A549 (cell line): ENCODE results near the gene SAT2. TPM values are rescaled to one million over a fixed set of nuclear protein-coding genes. Genes with fewer than 3 reads are reported as not detected.

Experiments used
- ATAC-seq, 2 experiments: fragments of 200-7000 bp in 1 of 2; fragments of >200 bp in 1 of 2; cut with Nextera tagmentation in 1 of 2; cut with Tn5 transposase in 1 of 2; 3 replicates each; pipeline versions ENCODE4 v1.8.0 to v1.9.1; 2018 to 2020; ENCODE audit warnings: mild to moderate bottlenecking in 1 of 2, moderate library complexity in 1 of 2
- CTCF ChIA-PET: fragments of 300-600 bp; sonication (Branson Sonifier 250); formaldehyde crosslinking; extraction: SDS; loops from one replicate; lab custom pipeline; 2021; ENCODE audit warnings: antibody characterized with exemption, inconsistent platforms; lab: Yijun Ruan, JAX
- POLR2A ChIA-PET: fragments of 350-600 bp; formaldehyde crosslinking; extraction: SDS; loops from one replicate; lab custom pipeline; 2021; ENCODE audit warnings: antibody characterized with exemption, inconsistent platforms; lab: Yijun Ruan, JAX
- DNase-seq, 2 experiments: peaks; one replicate each; pipeline versions ENCODE4 v3.0.0 to v3.0.0-alpha.2; 2011 to 2016; ENCODE audit warnings: low read depth in 1 of 2, low spot score in 1 of 2
- FAIRE-seq: peaks from 2 replicates; lab custom pipeline; 2011; peaks lifted over from hg19 to GRCh38; lab: Jason Lieb, UNC
- H3K27ac ChIP-seq, 2 experiments: fragments of >200 bp; sonication (Bioruptor Twin); formaldehyde crosslinking; 3 replicates each; pipeline ENCODE4 v1.5.1; 2016 to 2017
- H3K4me1 ChIP-seq: fragments of >200 bp; sonication (Bioruptor Twin); formaldehyde crosslinking; 3 replicates; pipeline ENCODE4 v1.6.1; 2016
- H3K4me2 ChIP-seq: fragments of >200 bp; sonication (Bioruptor Twin); formaldehyde crosslinking; 3 replicates; pipeline ENCODE4 v1.6.1; 2016
- H3K4me3 ChIP-seq: fragments of >200 bp; sonication (Bioruptor Twin); formaldehyde crosslinking; 3 replicates; pipeline ENCODE4 v1.5.1; 2016
- H3K9me3 ChIP-seq: fragments of >200 bp; sonication (Bioruptor Twin); formaldehyde crosslinking; 3 replicates; pipeline ENCODE4 v1.6.1; 2016
- ATOH8 ChIP-seq: fragments of 250-450 bp; sonication (Bioruptor Pico); IDR thresholded peaks from 2 replicates; pipeline ENCODE4 v1.5.0; 2020; ENCODE audit warnings: low read depth, mild to moderate bottlenecking, moderate library complexity
- CBX2 ChIP-seq: fragments of 200-600 bp; sonication (generic); IDR thresholded peaks from 2 replicates; pipeline ENCODE4 v1.6.1; 2016; ENCODE audit warnings: low read depth, mild to moderate bottlenecking, borderline replicate concordance
- CTCF ChIP-seq: fragments of >200 bp; sonication (Bioruptor Twin); formaldehyde crosslinking; IDR thresholded peaks from 3 replicates; pipeline ENCODE4 v1.5.1; 2016
- HDAC2 ChIP-seq: fragments of 200-600 bp; sonication (generic); IDR thresholded peaks from 2 replicates; pipeline ENCODE4 v1.6.1; 2016
- HES2 ChIP-seq: fragments of >200 bp; sonication (Bioruptor Twin); formaldehyde crosslinking; IDR thresholded peaks from 2 replicates; pipeline ENCODE4 v1.6.1; 2016
- HEYL ChIP-seq: fragments of 250-450 bp; sonication (Bioruptor Pico); IDR thresholded peaks from 2 replicates; pipeline ENCODE4 v1.8.0; 2021; ENCODE audit warnings: mild to moderate bottlenecking, moderate library complexity
- HOXA7 ChIP-seq: fragments of 250-450 bp; sonication (Bioruptor Pico); IDR thresholded peaks from 2 replicates; pipeline ENCODE4 v1.5.0; 2020; ENCODE audit warnings: mild to moderate bottlenecking, moderate library complexity
- JUN ChIP-seq, 2 experiments: fragments of >200 bp; sonication (Bioruptor Twin); formaldehyde crosslinking; IDR thresholded peaks; 2 replicates in 1 of 2; 3 replicates in 1 of 2; pipeline ENCODE4 v1.6.1; 2016 to 2017
- JUNB ChIP-seq: fragments of >200 bp; sonication (Bioruptor Twin); formaldehyde crosslinking; IDR thresholded peaks from 2 replicates; pipeline ENCODE4 v1.6.1; 2016
- NPAS2 ChIP-seq: fragments of 250-450 bp; sonication (Bioruptor Pico); IDR thresholded peaks from 2 replicates; pipeline ENCODE4 v1.8.0; 2022; ENCODE audit warnings: mild to moderate bottlenecking, moderate library complexity, borderline replicate concordance
- NR3C1 ChIP-seq: fragments of >200 bp; sonication (Bioruptor Twin); formaldehyde crosslinking; IDR thresholded peaks from 3 replicates; pipeline ENCODE4 v1.6.1; 2017
- PBX3 ChIP-seq: IDR thresholded peaks from 2 replicates; pipeline ENCODE4 v1.6.1; 2012
- POLR2A ChIP-seq: IDR thresholded peaks from 2 replicates; pipeline ENCODE4 v1.6.1; 2012; ENCODE audit warnings: mild to moderate bottlenecking, low read length
- RAD21 ChIP-seq, 2 experiments: fragments of >200 bp in 1 of 2; sonication (Bioruptor Twin) in 1 of 2; formaldehyde crosslinking in 1 of 2; IDR thresholded peaks in 1 of 2; conservative IDR thresholded peaks in 1 of 2; 2 replicates in 1 of 2; 3 replicates in 1 of 2; pipeline ENCODE4 v1.6.1; 2012 to 2018; ENCODE audit warnings: inconsistent platforms in 1 of 2
- RCOR1 ChIP-seq: fragments of 150-350 bp; IDR thresholded peaks from 2 replicates; pipeline ENCODE4 v1.6.1; 2014; ENCODE audit warnings: antibody characterized with exemption, low read length, low read depth
- RNF2 ChIP-seq: fragments of 200-600 bp; sonication (generic); IDR thresholded peaks from 2 replicates; pipeline ENCODE4 v1.6.1; 2016; ENCODE audit warnings: low read depth, mild to moderate bottlenecking, antibody characterized with exemption, moderate library complexity, borderline replicate concordance
- SMC3 ChIP-seq: fragments of >200 bp; sonication (Bioruptor Twin); formaldehyde crosslinking; IDR thresholded peaks from 3 replicates; pipeline ENCODE4 v1.6.1; 2018; ENCODE audit warnings: inconsistent platforms
- SREBF2 ChIP-seq: fragments of 450-650 bp; IDR thresholded peaks from 2 replicates; pipeline ENCODE4 v1.6.1; 2014; ENCODE audit warnings: mild to moderate bottlenecking, moderate library complexity
- ZFP36 ChIP-seq: fragments of 450-650 bp; IDR thresholded peaks from 2 replicates; pipeline ENCODE4 v1.6.1; 2014; ENCODE audit warnings: borderline replicate concordance; ENCODE audit not compliant: partially characterized antibody
- ZSCAN20 ChIP-seq: fragments of 250-450 bp; sonication (Bioruptor Pico); IDR thresholded peaks from 2 replicates; pipeline ENCODE4 v1.8.0; 2022; ENCODE audit warnings: mild to moderate bottlenecking, moderate library complexity
- WGBS: methylation state at CpG from one replicate; pipeline ENCODE4 v1.1.6; 2017; ENCODE audit errors: missing lambda C conversion rate; 5-methylcytosine and 5-hydroxymethylcytosine counted together
- polyA plus RNA-seq, 4 experiments: library from polyadenylated mRNA; depleted of rRNA in 3 of 4; stranded (reverse); fragments of >200 nt; fragmentation: RNase III in 1 of 4; extraction: RNeasy Plus Mini Kit Qiagen cat#74134 plus additional on column Dnase treatment in 1 of 4; gene quantifications; 2 replicates in 3 of 4; 3 replicates in 1 of 4; pipeline ENCODE4 v1.2.3, GENCODE V29; 2011 to 2017

Gene SAT2
- polyA plus RNA-seq, 2 of the 4 experiments (the other 2 are of a cell fraction): 38.1 to 76.3 TPM

GRCh38 chr17:7674934-7675333 is 47.3 kb upstream of the SAT2 start:
- POLR2A ChIA-PET: interaction anchor here (0.6 to 7.5 kb wide), 2 partner anchors 11 to 457 kb away, joined by 3 to 40 read pairs; partner anchors contain the start of gene TP53
- WGBS: 92% methylated on average over 14 of the region's 14 CpGs

GRCh38 chr17:7673239-7673638 is 45.6 kb upstream of the SAT2 start:
- H3K4me3 ChIP-seq: no peak overlapping the region
- WGBS: 85% methylated on average over 2 of the region's 2 CpGs
- peaks cover 9% of the 10 kb centered on the region for H3K9me3 ChIP-seq
- peak in 1 of 2 experiments; percentile 64 for DNase-seq
- ChIA-PET POLR2A (interaction anchor here (7.5 kb wide), 1 partner anchor 13 kb away, joined by 40 read pairs; the partner anchor contains the start of gene TP53), CTCF (interaction anchor here (0.9 to 11.9 kb wide), 20 partner anchors 8 to 113 kb away, joined by 3 to 107 read pairs (median 4); partner anchors contain the start of genes FXR2, SHBG, TP53 and WRAP53)
- TF ChIP-seq JUNB: no peak
- peak; percentile 43 to 59 for TF ChIP-seq RAD21 (conservative IDR thresholded peaks at IDR 0.05 in 1 of 2, IDR thresholded peaks at IDR 0.05 in 1 of 2)
- peak; percentile 47 for TF ChIP-seq CTCF
- no peak overlapping the region for H3K27ac ChIP-seq
- FAIRE-seq: no peak
- no peaks in the 10 kb centered on the region for H3K4me1 ChIP-seq
- peak in 1 of 2 experiments; percentile 27; a peak in 2 of 6 replicates for ATAC-seq
- no peak overlapping the region for H3K4me2 ChIP-seq

More at GRCh38 chr17:7674934-7675333, 47.3 kb upstream of the SAT2 start:
- Histone ChIP-seq H3K4me1 (no peaks in the 10 kb centered on the region), H3K4me3 (no peak overlapping the region), H3K9me3 (peaks cover 9% of the 10 kb centered on the region), H3K4me2 (no peak overlapping the region), H3K27ac (no peak overlapping the region)
- CTCF ChIA-PET: interaction anchor here (1.1 to 11.9 kb wide), 4 partner anchors 14 to 85 kb away, joined by 3 to 107 read pairs (median 38); partner anchors contain the start of genes DNAH2, SHBG, SOX15 and TP53
- FAIRE-seq: no peak
- no peak for DNase-seq
- ATAC-seq: no peak
- no peak for TF ChIP-seq SREBF2
- no peak for TF ChIP-seq HDAC2
- no peak for TF ChIP-seq NR3C1
- no peak for TF ChIP-seq RCOR1
- no peak for TF ChIP-seq RNF2
- TF ChIP-seq ZFP36: no peak
- no peak for TF ChIP-seq JUNB
- TF ChIP-seq POLR2A: no peak
- no peak for TF ChIP-seq NPAS2 (CRISPR knock-in tag)
- no peak for TF ChIP-seq ZSCAN20
- no peak for TF ChIP-seq HOXA7

GRCh38 chr17:7668482-7668881 is 40.9 kb upstream of the SAT2 start:
- WGBS: 94% methylated on average over 7 of the region's 7 CpGs
- POLR2A ChIA-PET: no interaction called here

More at GRCh38 chr17:7668482-7668881, 40.9 kb upstream of the SAT2 start:
- H3K4me1 ChIP-seq: no peaks in the 10 kb centered on the region
- CTCF ChIA-PET: interaction anchor here (0.9 to 2.4 kb wide), 5 partner anchors 13 to 49 kb away, joined by 3 to 6 read pairs (median 4); partner anchors contain the start of genes ATP1B2 and DNAH2
- H3K9me3 ChIP-seq: peaks cover 3% of the 10 kb centered on the region
- no peak for DNase-seq
- no peak for TF ChIP-seq SMC3
- TF ChIP-seq CBX2: no peak
- no peak for TF ChIP-seq PBX3
- no peak for TF ChIP-seq HES2
- TF ChIP-seq JUN (IDR thresholded peaks at IDR 0.05): no peak
- TF ChIP-seq POLR2A: no peak
- no peak for TF ChIP-seq ZSCAN20
- no peak for TF ChIP-seq HEYL (CRISPR knock-in tag)
- TF ChIP-seq RAD21 (conservative IDR thresholded peaks at IDR 0.05 in 1 of 2, IDR thresholded peaks at IDR 0.05 in 1 of 2): no peak
- no peak for TF ChIP-seq ATOH8 (CRISPR knock-in tag)
- TF ChIP-seq, all 56 proteins: peak for 0
- no peak for FAIRE-seq
- H3K4me2 ChIP-seq: no peak overlapping the region
- H3K27ac ChIP-seq: no peak overlapping the region
- ATAC-seq: no peak
- no peak overlapping the region for H3K4me3 ChIP-seq
